ENCODE data around the gene EIF3K.

Gene EIF3K

DNA sequence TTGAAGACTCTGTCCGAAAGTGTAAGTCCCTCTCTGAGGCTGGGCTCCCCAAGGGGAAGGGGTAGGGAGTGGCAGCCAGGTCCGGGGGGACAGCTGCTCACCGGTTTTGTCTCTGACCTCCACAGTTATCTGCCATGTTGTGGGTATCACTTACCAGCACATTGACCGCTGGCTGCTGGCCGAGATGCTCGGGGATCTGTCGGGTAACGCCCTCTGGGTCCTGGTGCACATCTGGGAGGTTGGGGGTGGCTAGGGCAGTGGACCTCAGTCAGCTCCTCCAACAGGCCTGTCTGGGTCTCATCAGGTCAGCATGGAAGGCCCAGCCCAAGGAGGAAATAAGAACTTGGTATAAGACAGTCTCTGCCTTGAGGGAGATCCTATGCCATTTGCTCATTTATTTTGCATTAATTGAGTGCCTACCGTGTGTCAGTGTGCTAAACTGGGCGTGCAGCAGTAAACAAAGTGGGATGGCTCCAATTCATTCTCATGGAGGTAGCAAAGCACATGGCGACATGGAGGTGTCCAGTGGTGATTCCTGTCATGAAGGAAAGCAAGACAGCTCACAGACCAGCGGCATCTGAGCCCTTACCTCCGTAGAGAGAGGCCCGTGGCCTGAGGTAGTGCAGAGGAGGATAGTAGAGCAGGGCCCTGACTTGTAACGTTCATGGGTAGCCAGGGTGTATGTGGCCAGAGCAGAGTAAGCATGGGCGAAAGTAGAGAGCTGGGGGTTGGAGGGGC, 13.7 kb downstream of the EIF3K start:
- Histone ChIP-seq H3K4me3 (no peak overlapping the region), H3K9me3 (ENCODE audit: low read depth, low read length) (no peaks in the 10 kb centered on the region), H3K27ac (no peak overlapping the region), H3K9ac (ENCODE audit: insufficient read length) (no peak overlapping the region), H3K36me3 (ENCODE audit: insufficient read depth, low read length) (peaks cover 38% of the 10 kb centered on the region)
- no peak for TF ChIP-seq POLR2AphosphoS5 (IDR thresholded peaks at IDR 0.05; ENCODE audit: borderline replicate concordance, low read depth, low read length)
- TF ChIP-seq FOXP2 (optimal IDR thresholded peaks at IDR 0.05; ENCODE audit: control extremely low read depth, extremely low read length, insufficient read depth) = no peak
- TF ChIP-seq EZH2 (IDR thresholded peaks at IDR 0.05) = no peak
- no peak for DNase-seq (ENCODE audit: low read depth, low spot score)

DNA sequence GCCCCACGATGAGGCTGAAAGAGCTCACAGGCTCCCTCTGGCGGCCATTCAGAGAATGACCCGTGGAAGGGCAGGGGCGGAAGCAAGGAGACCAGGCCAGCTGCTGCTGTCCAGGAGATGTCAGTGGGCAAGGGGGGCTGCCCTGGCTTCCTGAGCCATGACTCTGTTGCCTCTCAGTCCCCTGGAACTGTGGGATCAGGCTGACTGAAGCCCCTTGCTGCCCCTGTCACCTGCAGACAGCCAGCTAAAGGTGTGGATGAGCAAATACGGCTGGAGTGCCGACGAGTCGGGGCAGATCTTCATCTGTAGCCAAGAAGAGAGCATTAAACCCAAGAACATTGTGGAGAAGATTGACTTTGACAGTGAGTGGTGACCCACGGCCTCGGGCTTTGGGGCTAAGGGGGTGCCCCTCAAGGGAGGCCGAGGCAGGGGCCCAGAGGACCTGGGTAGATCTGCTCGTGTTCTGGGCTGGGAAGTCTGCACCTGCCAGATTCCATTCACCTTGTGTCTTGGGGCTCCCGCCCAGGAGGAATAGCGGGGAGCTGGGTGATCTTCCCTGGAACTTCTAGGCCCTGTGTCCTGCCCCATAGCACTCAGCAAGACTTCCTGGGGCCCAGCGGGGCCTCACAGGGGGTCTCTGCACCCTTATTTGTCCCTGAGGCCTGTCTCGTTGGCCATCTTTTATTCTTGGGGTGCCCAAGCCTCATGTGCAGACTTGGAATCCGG, 15.9 kb downstream of the EIF3K start:
- TF ChIP-seq FOXP2 (optimal IDR thresholded peaks at IDR 0.05; ENCODE audit: control extremely low read depth, extremely low read length, insufficient read depth) = no peak
- no peak for TF ChIP-seq EZH2 (IDR thresholded peaks at IDR 0.05)
- H3K36me3 ChIP-seq (ENCODE audit: insufficient read depth, low read length) = peaks cover 23% of the 10 kb centered on the region
- H3K4me3 ChIP-seq = no peak overlapping the region
- H3K27ac ChIP-seq = no peak overlapping the region
- no peak overlapping the region for H3K9ac ChIP-seq (ENCODE audit: insufficient read length)
- no peaks in the 10 kb centered on the region for H3K9me3 ChIP-seq (ENCODE audit: low read depth, low read length)
- DNase-seq (ENCODE audit: low read depth, low spot score) = no peak

DNA sequence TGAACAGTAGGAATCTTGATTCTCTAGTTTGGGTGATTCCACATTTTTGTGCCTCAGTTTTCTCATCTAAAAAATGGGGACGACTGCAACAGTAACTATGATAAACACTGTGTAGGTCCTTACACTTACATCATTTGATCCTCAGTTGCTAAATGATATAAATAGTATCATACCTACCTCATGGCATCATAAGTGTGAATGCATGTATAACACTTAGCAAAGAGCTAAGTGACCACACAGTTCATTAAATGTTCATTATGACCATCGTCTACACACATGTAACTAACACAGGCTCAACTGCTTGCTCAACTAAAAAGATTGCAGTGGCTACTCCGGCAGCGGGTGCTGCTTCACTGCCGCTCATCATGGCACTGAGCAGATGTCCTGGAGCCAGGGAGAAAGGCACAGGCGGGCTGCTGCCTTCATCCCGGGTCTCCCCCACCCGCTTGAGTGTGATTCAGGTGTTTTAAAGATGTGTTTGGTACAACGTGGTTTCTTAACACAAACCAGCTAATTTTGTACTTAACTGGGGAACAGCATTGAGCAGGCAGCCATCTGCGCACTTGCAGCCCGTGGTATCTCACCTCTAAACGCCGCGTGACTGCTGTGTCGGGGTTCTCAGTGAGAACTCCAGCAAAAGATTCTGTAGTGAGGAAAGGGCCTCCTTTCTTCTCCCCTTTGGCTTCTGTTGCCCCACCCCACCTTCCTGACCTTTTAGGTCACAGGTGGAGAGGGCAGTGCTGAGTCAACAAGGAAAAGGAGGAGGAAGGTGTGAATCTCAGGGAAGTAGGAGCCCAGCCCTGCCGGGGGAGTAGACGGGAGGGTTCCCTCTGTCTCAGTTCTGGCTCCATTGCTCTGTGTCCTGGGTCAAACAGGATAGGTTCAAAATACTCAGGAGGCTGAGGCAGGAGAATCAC, 16.8 kb downstream of the EIF3K start:
- Histone ChIP-seq H3K9ac (ENCODE audit: insufficient read length) (no peak overlapping the region), H3K9me3 (ENCODE audit: low read depth, low read length) (no peaks in the 10 kb centered on the region), H3K27ac (no peak overlapping the region), H3K36me3 (ENCODE audit: insufficient read depth, low read length) (peaks cover 22% of the 10 kb centered on the region), H3K4me3 (no peak overlapping the region)
- no peak for DNase-seq (ENCODE audit: low read depth, low spot score)
- no peak for TF ChIP-seq POLR2AphosphoS5 (IDR thresholded peaks at IDR 0.05; ENCODE audit: borderline replicate concordance, low read depth, low read length)
- no peak for TF ChIP-seq FOXP2 (optimal IDR thresholded peaks at IDR 0.05; ENCODE audit: control extremely low read depth, extremely low read length, insufficient read depth)
- TF ChIP-seq EZH2 (IDR thresholded peaks at IDR 0.05) = no peak

DNA sequence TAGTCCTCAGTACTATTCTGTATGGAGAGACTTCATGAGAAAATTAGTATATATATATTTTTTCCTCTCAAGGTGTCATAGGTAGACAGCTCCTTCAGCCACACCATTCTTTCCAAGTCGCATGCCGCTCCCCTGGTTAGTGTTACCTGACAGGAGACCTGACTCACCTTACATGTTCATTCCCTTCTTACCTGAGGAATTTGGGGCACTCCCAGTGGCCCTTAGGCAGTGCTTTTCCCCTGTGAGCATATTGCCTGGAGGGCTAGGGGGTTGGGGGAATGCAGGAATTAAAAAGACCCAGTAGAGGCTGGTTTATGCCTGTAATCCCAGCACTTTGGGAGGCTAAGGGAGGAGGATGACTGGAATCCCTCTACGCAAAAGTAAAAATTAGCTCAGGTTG, 19.5 kb downstream of the EIF3K start:
- Histone ChIP-seq H3K27ac (no peak overlapping the region), H3K36me3 (ENCODE audit: insufficient read depth, low read length) (peaks cover 17% of the 10 kb centered on the region), H3K9ac (ENCODE audit: insufficient read length) (no peak overlapping the region), H3K9me3 (ENCODE audit: low read depth, low read length) (no peaks in the 10 kb centered on the region), H3K4me3 (no peak overlapping the region)
- DNase-seq (ENCODE audit: low read depth, low spot score) = no peak
- TF ChIP-seq POLR2AphosphoS5 (IDR thresholded peaks at IDR 0.05; ENCODE audit: borderline replicate concordance, low read depth, low read length) (no peak), EZH2 (IDR thresholded peaks at IDR 0.05) (no peak), FOXP2 (optimal IDR thresholded peaks at IDR 0.05; ENCODE audit: control extremely low read depth, extremely low read length, insufficient read depth) (no peak)

DNA sequence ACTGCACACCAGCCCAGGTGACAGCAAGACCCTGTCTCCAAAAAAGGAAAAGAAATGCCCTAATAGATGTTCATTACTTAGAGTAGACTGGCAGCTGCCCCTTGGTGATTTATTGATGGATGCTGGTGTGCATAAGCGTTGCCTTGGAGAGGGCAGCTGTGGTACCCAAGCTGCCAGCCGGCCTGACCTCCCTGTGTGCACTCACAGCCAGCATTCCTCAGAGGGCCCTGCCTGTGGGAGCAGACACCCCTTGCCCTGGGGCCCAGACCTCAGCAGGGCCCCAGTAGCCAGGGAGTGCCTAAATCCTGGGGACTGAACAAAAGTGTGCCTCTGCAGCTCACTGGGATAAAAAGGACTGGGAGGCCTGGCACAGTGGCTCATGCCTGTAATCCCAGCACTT, 20.7 kb downstream of the EIF3K start:
- Histone ChIP-seq H3K27ac (no peak overlapping the region), H3K36me3 (ENCODE audit: insufficient read depth, low read length) (peaks cover 17% of the 10 kb centered on the region), H3K9ac (ENCODE audit: insufficient read length) (no peak overlapping the region), H3K4me3 (no peak overlapping the region), H3K9me3 (ENCODE audit: low read depth, low read length) (no peaks in the 10 kb centered on the region)
- DNase-seq (ENCODE audit: low read depth, low spot score) = no peak
- TF ChIP-seq EZH2 (IDR thresholded peaks at IDR 0.05) (no peak), FOXP2 (optimal IDR thresholded peaks at IDR 0.05; ENCODE audit: control extremely low read depth, extremely low read length, insufficient read depth) (no peak), POLR2AphosphoS5 (IDR thresholded peaks at IDR 0.05; ENCODE audit: borderline replicate concordance, low read depth, low read length) (no peak)

DNA sequence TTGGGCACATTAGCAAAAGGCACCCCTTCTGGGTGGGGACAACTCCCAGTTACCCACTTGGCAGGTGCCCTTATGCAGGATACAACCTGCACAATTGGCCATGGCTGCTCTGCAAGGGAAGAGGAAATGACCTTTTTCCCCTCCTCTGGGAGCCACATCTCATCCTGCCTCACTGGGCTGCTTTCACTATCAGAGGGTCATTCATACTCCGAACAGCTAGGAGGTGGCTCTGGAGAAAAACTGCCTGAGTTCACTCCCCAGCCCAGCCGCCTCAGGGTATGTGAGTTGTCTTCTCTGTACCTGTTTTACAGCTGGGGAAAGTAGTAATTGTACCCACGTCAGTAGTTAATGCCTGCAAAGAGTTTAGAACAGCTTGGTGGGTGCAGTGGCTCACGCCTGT, 21.4 kb downstream of the EIF3K start:
- Histone ChIP-seq H3K27ac (no peak overlapping the region), H3K9ac (ENCODE audit: insufficient read length) (no peak overlapping the region), H3K36me3 (ENCODE audit: insufficient read depth, low read length) (peaks cover 10% of the 10 kb centered on the region), H3K9me3 (ENCODE audit: low read depth, low read length) (no peaks in the 10 kb centered on the region), H3K4me3 (no peak overlapping the region)
- no peak for DNase-seq (ENCODE audit: low read depth, low spot score)
- no peak for TF ChIP-seq FOXP2 (optimal IDR thresholded peaks at IDR 0.05; ENCODE audit: control extremely low read depth, extremely low read length, insufficient read depth)
- no peak for TF ChIP-seq EZH2 (IDR thresholded peaks at IDR 0.05)
- no peak for TF ChIP-seq POLR2AphosphoS5 (IDR thresholded peaks at IDR 0.05; ENCODE audit: borderline replicate concordance, low read depth, low read length)

DNA sequence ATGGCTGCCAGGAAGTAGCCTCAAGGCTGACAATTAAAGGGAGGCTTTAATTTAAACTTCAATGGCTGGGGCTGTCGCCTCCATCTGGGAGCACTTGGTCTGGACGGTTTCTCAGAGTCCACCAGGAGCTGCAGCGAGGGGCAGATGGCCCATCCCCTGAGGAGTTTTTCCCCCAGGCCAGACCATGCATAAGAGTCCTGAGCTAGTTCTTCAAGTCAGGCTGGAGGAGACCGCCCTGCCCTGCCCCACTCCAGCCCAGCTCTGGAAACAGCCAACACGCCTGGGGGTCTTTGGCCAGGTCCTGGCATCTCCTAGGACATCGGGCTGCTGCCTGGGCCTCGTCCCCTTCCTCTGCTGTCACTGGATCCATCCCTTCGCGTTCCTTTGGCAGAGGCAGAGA, 23.2 kb downstream of the EIF3K start:
- DNase-seq (ENCODE audit: low read depth, low spot score) = no peak
- Histone ChIP-seq H3K9me3 (ENCODE audit: low read depth, low read length) (no peaks in the 10 kb centered on the region), H3K27ac (no peak overlapping the region), H3K36me3 (ENCODE audit: insufficient read depth, low read length) (no peaks in the 10 kb centered on the region), H3K9ac (ENCODE audit: insufficient read length) (no peak overlapping the region), H3K4me3 (no peak overlapping the region)
- TF ChIP-seq POLR2AphosphoS5 (IDR thresholded peaks at IDR 0.05; ENCODE audit: borderline replicate concordance, low read depth, low read length) (no peak), EZH2 (IDR thresholded peaks at IDR 0.05) (no peak), FOXP2 (optimal IDR thresholded peaks at IDR 0.05; ENCODE audit: control extremely low read depth, extremely low read length, insufficient read depth) (no peak)

DNA sequence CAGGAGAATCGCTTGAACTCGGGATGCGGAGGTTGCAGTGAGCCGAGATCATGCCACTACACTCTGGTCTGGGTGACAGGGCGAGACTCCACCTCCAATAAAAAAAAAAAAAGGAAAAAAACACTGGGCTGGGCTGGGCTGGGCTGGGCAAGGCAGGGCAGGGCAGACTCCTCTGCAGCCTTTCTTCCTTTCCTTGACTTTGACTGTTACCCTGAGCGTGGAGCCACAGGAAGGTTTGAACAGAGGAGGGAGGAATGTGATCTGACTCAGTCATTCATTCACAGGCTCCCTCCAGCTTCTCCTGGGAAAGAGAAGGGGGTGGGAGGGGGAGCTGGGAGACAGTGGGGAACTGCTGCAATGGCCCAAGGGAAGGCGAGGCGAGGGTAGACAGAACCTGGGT, 25.7 kb downstream of the EIF3K start:
- no peak for DNase-seq (ENCODE audit: low read depth, low spot score)
- Histone ChIP-seq H3K27ac (no peak overlapping the region), H3K9me3 (ENCODE audit: low read depth, low read length) (no peaks in the 10 kb centered on the region), H3K4me3 (no peak overlapping the region), H3K36me3 (ENCODE audit: insufficient read depth, low read length) (no peaks in the 10 kb centered on the region), H3K9ac (ENCODE audit: insufficient read length) (no peak overlapping the region)
- TF ChIP-seq FOXP2 (optimal IDR thresholded peaks at IDR 0.05; ENCODE audit: control extremely low read depth, extremely low read length, insufficient read depth) (no peak), EZH2 (IDR thresholded peaks at IDR 0.05) (no peak), POLR2AphosphoS5 (IDR thresholded peaks at IDR 0.05; ENCODE audit: borderline replicate concordance, low read depth, low read length) (no peak)

Measured in SK-N-MC (cell line).